Suppressor macrophage (primary cell): ENCODE data around the gene ATP2B2.
"Not testable (repeated sequence)": the region's sequence is repeated elsewhere in the genome, so short reads cannot be mapped to it uniquely, and the experiment has no call there.

Source experiments
- DNase-seq, 4 experiments: peaks; one replicate each; pipeline ENCODE4 v3.0.0-alpha.2; 2020 to 2022

The ATP2B2 gene

DNA sequence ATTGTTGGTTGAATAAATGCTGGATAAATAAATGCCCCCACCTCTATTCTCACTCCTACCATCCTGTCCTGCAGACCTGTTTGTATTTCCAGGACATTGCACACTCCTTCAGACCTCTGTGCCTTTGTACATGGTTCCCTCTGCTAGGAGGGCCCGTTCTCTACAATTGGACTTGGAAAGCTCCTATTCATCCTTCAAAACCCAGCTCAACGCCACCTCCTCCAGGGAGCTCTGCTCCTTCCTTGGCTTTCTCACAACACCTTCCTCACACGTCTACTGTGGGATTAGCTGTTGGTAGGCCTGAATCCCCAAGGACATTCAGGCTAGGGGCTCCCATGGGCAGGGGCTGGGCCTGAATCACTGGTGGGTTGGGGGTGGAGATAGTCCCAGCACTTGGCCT lies 105.8 kb downstream of the ATP2B2 start:
- no peak for DNase-seq

DNA sequence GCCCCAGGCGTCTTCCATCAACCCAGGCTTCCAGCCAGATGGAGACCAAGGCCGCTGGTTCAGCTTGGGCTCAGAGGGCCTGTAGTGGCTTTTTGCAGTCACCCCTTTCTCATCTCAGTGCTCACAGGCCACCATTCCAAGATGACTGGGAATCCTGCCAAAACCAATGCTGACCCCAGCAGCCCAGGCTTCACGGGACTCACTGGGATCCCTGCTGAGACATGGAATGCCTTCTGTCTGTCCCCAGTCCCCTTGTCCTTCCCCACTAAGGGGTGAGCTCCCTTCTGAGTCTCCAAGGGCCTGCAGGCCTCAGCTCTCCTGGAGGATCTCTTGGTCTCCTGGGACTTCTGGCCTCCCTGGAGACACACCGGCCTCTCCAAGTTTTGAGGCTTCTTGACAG lies 107.0 kb downstream of the ATP2B2 start:
- no peak for DNase-seq

DNA sequence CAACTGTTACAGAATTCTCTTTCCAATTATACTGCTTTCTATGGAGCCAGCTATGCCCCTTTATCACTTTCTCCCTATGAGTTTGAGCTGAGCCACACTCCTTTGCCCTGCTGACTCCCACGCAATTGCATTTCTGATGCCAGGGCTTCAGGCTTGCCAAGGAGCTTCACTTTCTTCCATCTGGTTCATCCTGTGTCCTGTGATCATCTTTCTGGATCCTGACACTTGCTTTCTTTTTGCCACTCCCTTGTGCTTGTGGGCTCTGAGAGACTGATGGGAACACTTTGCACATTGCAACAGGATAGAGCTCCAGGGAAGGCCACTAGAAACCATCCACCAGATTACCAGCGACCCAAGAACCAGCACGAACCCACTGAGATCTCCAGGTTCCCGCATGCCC lies 107.5 kb downstream of the ATP2B2 start:
- no peak for DNase-seq

DNA sequence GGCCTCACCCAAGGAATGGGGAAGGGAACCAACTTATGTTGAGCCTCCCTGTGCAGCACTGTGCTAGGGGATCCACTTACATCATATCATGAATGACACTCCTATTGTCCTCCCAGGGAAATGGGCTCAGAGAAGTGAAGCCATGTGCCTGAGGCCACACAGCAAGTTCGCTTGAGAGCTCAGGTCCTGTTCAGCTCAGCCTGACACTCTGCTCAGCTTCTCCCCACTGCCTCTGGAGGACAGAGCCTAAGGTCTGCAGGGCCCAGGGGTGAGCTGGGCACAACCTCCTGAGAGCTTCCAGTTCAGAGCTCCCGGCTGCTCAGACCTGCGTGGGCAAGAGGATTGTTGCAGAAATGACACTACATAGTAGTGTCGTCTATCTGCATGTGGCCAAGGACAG lies 108.5 kb downstream of the ATP2B2 start:
- DNase-seq, result no peak

DNA sequence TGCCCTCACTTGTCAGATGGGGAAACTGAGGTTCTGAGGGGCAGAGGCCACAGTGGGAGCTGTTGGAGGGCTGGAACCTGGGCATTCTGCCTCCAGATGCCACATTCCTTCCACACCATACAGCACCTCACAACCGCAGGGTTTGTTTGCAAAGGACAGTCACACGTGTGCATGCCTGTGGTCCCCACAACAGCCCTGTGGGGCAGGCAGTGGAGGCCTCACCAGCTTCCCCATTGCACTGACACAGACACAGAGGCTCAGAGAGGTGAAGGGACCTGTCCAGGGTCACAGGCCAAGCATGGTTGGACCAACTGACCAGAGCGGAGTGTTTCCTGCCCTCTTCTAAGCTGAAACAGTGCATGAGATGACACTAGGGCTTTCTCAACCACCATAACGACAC lies 109.3 kb downstream of the ATP2B2 start:
- DNase-seq, result no peak

DNA sequence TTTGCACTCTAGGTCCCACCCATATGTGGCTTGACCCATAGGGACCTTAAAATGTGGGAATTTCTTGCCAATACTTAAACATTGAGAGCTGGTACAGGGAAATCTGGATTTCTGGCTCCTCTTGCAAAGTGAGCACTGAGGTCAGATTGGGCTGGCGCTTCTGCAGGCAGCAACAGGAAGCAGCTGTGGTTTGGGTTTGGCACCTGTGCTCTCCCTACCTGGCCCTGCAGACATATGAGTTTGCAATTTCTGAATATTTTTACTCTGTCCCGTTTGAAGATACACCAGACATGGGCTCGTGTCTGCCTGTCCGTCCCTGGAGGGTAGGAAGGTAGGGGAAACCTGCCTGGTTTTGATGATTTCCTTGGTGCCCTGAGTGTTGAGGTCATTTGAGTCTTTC lies 109.7 kb downstream of the ATP2B2 start:
- no peak for DNase-seq

DNA sequence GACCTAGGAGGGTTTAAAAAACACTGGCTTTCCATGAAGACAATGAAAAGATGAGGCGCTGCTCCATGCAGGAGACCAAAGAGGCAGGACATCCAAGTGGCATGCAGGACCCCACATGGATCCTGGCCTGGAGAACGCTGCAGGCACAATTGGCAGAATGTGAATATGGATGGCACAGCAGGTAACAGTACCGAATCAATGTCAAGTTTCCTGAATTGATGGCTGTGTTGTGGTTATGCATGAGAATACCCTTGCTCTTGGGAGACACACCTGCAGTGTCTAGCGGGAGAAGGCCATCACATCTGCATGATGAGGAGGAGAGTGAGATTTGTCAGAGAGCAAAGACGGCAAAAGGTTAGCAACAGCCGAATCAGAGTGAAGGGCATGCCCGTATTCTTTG lies 110.2 kb downstream of the ATP2B2 start:
- DNase-seq, result no peak

DNA sequence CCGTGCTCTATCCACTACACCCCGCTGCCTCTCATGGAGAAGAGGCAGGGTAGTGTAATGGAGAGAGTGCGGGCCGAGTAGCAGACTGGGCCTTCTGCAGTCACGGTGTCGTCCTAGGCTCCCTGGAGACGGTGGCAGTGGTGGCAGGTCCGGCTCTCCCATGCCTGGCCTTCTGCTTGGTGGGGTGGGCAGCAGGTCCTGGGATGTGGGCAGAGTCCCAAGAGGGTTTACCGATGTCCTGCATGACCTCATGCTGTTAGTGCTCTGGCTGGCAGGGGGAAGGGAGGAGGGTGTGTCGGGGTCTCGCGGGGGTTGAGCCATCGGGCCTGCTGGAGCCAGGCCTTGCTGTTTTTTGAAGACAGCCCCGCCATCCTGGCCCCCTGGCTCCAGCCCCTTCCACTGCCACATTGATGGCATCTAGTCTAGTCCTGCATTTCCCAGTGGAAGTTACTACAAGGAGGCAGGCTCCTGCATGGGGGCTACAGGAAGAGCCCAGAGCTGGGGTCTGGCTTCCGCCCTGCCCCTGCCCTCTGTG lies 110.8 kb downstream of the ATP2B2 start:
- no peak for DNase-seq

DNA sequence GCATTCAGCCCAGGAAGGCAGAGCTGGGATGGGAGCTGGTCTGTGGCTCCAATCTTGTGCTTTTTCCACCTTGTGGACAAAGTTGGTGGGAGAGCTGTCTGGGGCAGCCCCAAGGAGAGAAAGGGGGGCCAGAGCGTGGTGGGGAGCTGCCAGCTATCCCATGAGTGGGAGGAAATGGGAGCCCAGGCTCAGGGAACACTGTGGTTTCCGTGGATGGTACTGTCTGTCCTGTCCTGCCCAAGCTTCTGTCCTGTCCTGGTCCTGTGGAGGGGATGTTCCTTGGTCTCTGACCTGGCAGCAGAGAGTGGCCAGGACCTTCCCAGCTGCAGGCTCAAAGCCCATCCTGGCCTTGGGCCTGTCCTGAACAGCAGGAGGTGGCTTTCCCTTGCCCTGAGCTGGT lies 111.9 kb downstream of the ATP2B2 start:
- DNase-seq, result no peak

DNA sequence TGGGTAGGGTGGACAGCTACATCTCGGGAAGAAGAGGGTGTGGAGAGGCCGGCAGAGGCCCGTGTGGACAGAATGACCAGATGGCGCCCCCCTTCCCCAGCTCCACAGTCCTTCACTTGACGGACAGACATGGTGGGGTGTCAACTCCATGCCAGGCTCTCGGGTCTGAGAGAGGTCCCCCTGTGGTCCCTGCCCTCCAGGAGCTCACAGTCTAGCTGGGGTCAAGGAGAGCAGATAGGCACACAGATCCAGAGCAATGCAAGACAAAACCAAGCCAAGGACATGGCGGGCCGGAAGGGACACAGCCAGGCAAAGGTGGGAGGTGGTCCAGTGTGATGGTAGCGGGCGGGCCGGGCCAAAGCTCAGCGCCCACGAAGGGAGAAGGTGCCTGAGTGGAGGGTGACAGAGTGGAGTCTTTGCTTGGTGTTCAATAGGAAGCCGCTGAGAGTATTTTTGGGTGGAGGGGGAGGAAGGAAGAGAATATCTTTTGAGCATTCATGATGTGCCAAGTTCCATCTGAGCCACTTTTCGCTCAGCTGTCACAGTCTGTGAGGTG lies 112.4 kb downstream of the ATP2B2 start:
- DNase-seq, result no peak

DNA sequence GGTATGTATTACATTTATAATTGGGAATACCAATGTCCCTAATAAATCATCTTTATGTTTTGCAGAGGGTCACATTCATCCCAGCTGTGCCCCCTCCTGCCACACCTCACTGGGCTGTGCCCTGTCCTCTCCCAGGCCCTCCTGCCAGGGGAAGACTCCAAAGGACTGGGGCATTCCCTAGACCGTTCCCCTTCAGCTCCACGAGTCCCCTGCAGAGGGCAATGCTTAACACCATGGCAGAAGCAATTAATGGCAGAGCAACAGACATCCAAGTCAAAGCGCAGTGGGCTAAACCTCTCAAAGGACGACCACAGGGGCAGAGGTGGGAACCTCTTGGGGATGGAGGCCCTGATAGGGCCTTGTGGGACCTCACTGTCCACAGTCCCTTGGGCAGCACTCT lies 113.1 kb downstream of the ATP2B2 start:
- DNase-seq, result no peak

DNA sequence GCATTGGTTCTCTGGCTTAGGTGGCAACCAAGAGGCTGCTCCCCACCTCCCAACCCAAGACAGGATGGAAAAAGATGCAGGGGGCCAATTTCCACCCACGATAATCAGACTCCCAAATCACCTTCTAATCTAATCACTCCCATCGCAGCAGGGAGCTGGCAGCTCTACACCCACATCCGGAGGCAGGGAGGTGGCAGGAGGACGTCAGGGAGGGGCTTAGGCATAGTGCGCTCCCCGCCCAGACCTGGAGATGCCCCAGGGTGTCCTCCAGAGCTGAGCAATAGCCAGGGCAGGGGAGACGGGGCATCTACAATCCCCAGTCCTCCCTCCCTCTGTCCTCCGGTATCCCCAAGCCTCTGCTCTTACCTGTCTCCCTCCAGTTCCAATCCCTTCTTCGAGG lies 114.0 kb downstream of the ATP2B2 start:
- no peak for DNase-seq

DNA sequence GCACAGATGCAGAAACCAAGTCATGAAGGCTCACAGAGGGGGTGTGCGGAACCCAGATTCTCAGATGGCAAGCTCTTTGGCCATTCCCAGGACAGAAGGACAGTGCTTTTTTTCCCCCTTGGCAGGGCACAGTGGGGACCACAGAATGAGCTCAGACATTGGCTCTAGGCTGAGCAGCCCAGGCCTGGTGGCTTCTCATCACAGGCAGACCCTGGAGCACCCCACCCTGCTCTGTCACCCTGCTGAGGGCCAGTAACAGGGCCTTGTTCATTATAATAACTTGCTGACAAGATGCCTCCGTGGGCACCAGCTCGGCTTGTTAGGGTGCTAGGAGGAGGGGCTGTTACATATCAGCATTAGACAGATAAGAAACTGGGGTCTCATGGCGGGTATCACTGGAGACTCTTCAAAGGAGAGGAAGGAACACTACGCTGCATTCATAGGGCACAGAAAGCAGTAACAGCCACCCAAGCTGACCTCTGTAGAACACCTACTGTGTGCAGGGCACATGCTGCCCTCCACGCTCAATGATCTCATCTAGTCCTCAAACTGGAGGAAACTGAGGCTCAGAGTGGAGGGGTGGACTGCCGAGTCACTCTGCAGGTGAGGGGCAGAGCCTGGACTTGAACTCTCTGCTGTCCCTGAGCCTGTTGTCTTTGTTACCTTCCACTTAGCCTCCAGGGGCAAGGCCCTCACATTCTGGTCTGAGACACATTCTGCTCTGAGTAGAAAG lies 114.6 kb downstream of the ATP2B2 start:
- DNase-seq, result no peak

DNA sequence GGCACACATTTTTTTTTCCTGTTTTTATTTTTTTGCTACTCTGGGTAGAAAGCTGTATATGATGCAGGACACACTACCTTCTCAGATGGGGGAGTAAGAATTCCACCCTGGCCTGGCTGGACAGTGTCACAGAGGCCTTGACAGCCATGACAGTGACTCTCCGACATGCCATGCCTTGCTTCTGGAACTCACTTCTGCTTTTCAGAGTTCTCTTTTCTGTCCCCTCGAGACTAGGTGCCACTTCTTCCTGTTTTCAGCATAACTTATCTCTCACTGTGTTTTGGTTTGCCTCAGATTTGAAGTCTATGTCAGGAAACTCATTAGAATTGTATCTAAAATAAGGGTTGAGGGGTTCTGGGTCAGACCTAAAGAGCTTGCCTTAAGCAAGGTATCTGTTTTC lies 115.4 kb downstream of the ATP2B2 start:
- peak; percentile 79 to 89 (median 84) for DNase-seq

DNA sequence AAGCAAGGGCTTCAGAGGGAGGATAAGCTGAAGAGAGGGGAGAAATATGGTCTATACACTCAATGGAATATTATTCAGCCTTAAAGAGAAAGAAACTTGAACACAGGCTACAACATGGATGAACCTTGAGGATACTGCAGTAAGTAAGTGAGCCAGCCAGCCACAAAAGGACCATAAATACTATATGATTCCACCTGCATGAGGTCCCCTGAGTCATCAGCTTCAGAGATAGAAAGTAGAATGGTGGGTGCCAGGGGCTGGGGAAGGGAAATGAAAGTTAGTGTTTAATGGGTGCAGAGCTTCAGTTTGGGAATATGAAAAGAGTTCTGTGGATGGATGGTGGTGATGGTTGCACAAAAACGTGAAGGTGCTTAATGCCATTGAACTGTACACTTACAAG lies 116.0 kb downstream of the ATP2B2 start:
- DNase-seq, result no peak

DNA sequence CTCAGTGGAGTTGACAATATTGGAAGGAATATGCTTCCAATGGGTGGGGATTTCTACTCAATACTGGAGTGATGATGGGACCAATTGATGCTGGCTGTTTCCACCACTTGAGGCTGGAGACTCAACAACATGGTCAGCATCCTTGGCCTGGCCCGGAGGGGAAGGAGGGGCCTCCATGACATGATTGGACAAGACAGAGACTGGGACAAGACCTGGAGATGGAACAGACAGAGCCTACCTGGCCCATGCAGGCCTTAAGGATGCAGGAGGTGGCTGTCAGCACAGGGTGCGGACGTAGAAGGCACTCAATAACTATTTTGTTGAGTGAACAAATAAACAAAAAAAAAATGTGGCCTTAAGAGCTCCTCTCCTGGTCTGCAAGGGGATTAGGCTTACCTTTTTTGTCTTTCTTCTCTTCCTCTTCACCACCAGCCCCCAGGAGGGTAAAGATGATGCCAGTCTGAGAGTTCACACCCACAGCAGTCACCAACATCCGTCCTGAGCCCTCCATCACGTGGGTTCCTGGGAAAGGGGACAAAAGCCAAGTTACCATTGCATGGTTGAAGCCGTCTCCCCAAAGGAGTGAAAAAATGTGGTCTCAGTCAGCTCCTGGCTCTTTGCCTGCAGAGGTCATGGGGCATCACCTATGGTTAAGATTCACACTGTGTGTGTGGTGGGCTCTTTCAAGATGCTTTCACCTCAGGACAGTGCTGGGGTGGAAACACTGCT lies 117.3 kb downstream of the ATP2B2 start:
- DNase-seq, result no peak

DNA sequence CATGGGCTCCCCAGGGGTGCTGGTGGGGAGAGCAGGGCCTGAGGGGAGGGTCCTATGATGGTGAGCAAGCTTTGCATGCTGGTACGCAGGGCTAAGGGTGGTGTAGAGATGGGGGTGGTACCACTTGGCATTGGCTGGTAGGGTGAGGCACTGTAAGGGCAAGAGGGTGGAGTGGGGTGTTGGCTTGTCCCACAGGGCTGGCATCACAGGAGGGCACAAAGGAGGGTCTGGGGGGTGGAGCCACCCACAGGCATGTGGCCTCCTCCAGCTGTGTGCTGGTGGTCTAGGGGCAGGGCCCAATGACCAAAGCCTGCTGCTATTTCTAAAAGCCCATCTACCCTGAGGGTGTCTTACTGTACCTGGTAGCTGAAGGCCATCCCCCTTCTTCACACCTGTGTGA lies 119.3 kb downstream of the ATP2B2 start:
- DNase-seq, result no peak

DNA sequence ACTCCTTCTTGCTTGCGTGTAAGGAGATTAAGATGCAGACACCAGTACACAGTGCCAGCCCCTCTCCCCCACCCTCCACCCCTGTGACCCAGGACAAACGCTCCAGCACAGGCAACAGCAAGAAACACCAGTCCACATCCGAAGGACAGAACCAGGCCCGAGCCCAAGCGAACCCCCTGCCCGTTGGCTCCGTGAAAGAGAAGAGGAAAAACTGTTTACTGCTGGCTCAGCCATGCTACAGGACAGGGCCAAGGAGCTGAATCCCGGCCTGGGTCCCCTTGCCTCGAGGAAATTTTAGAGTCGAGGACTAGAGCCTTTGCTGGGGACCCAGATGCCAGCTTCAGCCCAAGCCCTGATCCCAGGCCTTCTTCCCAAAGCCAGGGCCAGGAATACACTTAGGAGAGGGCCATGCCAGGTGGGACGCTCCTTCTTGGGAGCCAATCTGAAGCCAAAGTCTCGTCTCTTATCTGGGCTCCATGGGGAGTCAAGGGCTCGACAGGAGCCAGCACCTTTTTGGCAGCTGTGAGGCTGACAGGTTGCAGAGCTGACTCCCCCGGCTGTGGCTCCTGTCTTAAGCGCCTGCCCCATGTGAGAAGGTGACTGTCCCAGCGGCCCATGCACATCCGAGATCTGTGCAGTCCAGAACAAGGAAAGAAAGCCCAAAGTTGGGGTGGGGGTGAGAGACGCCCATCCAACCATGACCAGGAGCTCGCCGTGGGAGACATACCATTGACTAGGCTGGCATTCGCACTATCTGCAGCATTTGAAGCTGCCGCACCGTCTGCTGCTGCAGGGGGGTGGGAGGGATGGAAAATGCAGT lies 120.6 kb downstream of the ATP2B2 start:
- DNase-seq, result no peak

DNA sequence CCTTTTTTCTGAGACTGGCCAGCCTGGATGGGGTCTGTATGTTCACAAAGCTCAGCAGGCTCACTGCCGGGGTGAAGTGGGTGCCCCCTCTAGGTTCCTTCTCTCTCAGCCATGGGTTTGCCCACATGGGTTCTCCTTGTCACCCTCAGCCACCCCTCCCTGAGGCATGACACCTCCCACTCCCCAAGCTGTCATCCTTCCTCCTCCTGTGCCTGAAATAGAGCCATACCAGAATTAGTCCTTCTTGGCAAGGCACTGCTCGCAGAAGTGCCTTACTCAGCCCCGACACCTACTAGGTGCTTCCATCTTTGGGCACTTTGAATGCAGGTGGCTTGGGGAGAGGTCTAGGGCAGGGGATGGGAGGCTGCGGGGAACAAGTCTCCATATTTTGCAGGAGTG lies 121.5 kb downstream of the ATP2B2 start:
- DNase-seq, result peak in 3 of 4 experiments; percentile 28 to 32 (median 28)

DNA sequence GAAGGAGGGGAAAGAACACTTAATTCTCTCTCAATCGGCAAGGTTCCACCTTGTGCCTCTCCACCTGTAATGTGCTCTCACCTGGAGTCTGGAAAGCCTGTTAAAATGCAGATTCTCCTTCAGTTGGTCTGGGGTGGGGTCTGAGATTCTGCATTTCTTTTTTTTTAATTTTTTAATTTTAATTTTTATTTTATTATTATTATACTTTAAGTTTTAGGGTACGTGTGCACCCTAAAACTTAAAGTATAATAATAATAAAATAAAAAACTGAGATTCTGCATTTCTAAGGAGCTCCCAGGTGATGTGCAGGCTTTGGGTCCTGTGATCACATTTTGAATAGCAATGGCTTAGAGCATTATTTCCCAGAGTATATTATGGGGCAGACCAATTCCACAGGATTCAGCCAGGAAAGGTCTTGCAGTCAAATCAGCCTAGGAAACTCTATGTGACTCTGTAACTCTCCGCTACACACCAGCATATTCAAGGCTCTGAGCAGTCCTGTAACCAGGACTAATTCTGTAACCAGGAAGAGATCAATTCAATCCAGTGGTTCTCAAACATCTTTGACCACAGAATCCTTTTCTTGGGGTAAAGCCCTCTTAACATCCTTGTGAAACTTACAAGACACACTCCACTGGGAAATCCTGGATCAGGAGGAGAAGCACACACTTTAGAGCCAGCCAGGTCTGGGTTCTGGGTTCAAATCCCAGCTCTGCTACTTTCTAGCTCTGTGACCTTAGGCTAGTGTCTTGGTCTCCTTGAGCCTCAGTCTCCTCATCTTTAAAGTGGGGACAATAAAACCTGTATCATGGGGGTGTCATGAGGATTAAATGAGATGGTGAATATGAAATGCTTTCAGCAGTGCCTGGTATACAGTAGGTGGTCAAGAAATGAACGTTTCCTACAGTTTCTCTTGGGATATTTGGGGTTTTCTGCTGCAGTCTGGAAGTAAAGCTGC lies 122.2 kb downstream of the ATP2B2 start:
- no peak for DNase-seq

DNA sequence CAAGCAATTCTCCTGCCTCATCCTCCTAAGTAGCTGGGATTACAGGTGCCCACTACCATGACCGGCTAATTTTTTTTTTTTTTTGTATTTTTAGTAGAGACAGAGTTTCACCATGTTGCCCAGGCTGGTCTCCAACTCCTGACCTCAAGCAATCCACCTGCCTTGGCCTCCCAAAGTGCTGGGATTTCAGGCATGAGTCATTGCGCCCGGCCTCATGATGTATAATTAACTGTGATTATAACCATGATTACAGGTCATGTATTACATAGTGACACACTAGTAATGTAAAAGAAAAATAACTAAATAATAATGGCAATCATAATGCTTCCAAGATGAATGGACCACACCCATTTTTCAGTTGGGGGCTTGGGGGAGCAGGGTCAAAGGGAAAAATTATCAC lies 122.9 kb downstream of the ATP2B2 start:
- DNase-seq, result not testable (repeated sequence)

DNA sequence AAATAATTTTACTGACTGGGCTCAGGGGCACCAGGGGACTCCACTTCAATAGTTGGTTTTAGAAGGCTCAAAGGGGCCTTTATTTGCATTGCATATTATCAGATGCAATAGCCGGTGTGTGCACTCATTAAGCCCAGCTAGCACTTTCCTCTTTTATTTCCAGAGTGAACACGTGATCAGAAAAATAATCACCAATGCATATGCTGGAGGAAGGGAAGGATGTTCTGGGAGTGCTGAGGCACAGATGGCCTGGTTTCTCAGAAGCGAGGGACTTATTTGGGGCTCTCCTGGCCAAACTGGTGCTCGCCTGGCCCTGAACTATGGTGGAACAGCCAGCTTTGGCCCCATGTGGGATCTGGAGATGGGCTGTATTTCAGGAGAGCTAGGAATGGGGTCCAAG lies 124.0 kb downstream of the ATP2B2 start:
- no peak for DNase-seq
